ENCODE data around the gene E4F1. TPM values are rescaled to one million over a fixed set of nuclear protein-coding genes. Genes with fewer than 3 reads are reported as not detected.
A peak's percentile ranks its signal among the peaks of the same experiment; 100 is the strongest.

E4F1 gene
- total and polyA plus RNA-seq, 2 donors from 2014 or later: 13.6 to 26.0 TPM

DNA sequence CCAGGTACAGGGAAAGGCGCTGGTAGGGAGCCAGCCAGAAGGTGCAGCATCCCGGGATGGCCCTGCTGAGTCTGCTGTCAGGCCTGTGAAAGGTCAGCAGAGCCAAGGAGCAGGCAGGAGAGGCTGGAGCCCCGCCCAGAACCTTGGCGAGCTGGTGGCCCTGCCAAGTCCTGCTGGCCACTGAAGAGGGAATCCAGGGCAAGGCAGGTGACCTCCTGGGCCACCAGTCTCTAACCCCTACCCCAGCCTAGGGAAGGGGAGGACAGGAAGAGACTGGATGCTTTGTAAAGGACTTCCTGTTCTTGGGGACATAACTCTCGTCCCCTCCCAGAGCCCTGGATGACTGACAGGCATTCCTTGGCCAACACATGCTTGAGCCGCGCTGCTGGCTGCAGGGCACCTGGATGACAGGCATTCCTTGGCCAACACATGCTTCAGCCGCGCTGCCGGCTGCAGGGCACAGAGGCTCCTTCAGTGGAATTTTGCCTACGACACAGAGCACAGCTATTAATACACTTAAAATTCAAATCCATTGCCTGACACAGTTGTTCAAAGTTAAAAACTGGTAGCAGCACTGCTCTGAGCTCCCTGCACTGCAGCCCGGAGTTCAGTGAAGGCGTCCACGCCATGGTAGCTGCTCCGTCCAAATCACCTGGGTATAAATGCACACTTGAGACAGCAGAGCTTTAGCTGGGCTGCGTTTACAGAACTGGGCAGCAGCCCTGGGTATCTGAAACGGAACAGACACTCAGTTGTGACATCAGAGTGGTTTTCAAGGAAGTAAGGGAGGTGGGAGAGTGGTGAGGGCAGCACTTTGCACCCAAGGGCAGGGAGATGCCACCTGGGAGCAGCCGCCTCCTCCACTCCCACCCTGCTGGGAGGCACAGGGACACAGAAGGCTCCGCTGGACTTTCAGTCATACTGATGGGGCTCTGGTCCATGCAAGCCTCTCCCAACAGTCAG, 10.7 kb upstream of the E4F1 start:
- TF ChIP-seq, protein P1, sequence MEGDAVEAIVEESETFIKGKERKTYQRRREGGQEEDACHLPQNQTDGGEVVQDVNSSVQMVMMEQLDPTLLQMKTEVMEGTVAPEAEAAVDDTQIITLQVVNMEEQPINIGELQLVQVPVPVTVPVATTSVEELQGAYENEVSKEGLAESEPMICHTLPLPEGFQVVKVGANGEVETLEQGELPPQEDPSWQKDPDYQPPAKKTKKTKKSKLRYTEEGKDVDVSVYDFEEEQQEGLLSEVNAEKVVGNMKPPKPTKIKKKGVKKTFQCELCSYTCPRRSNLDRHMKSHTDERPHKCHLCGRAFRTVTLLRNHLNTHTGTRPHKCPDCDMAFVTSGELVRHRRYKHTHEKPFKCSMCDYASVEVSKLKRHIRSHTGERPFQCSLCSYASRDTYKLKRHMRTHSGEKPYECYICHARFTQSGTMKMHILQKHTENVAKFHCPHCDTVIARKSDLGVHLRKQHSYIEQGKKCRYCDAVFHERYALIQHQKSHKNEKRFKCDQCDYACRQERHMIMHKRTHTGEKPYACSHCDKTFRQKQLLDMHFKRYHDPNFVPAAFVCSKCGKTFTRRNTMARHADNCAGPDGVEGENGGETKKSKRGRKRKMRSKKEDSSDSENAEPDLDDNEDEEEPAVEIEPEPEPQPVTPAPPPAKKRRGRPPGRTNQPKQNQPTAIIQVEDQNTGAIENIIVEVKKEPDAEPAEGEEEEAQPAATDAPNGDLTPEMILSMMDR (IDR thresholded peaks at IDR 0.05; ENCODE audit: borderline replicate concordance, extremely low read depth, insufficient read depth): no peak
- no peaks in the 10 kb centered on the region for H3K27me3 ChIP-seq (ENCODE audit: control insufficient read depth, insufficient read depth, low read length)
- H3K36me3 ChIP-seq (ENCODE audit: control insufficient read depth in 2 of 3, insufficient read depth in 3 of 3, low read length in 3 of 3): peaks cover 0 to 4% (median 0%) of the 10 kb centered on the region in 3 donors
- DNase-seq (peak in 1 of 5 donors; percentile 80), FAIRE-seq (no peak)
- H3K27ac ChIP-seq (ENCODE audit: low read depth in 2 of 2, low read length in 2 of 2): peak overlapping the region; percentile 10 to 48
- H3K4me1 ChIP-seq (ENCODE audit: control insufficient read depth in 2 of 3, insufficient read depth in 2 of 3, low read depth in 1 of 3, low read length in 3 of 3): peaks cover 0 to 25% (median 15%) of the 10 kb centered on the region in 3 donors
- intact Hi-C loops (cut with DNase I): no loop called here
- H3K9me3 ChIP-seq (ENCODE audit: control insufficient read depth in 2 of 3, insufficient read depth in 1 of 3, low read length in 3 of 3): no peaks in the 10 kb centered on the region
- H3K9ac ChIP-seq (ENCODE audit: low read length in 3 of 3): peak overlapping the region in 2 of 3 donors; percentile 5 to 44
- peak overlapping the region in 1 of 3 donors; percentile 73 for H3K4me3 ChIP-seq (ENCODE audit: low read length in 3 of 3)

DNA sequence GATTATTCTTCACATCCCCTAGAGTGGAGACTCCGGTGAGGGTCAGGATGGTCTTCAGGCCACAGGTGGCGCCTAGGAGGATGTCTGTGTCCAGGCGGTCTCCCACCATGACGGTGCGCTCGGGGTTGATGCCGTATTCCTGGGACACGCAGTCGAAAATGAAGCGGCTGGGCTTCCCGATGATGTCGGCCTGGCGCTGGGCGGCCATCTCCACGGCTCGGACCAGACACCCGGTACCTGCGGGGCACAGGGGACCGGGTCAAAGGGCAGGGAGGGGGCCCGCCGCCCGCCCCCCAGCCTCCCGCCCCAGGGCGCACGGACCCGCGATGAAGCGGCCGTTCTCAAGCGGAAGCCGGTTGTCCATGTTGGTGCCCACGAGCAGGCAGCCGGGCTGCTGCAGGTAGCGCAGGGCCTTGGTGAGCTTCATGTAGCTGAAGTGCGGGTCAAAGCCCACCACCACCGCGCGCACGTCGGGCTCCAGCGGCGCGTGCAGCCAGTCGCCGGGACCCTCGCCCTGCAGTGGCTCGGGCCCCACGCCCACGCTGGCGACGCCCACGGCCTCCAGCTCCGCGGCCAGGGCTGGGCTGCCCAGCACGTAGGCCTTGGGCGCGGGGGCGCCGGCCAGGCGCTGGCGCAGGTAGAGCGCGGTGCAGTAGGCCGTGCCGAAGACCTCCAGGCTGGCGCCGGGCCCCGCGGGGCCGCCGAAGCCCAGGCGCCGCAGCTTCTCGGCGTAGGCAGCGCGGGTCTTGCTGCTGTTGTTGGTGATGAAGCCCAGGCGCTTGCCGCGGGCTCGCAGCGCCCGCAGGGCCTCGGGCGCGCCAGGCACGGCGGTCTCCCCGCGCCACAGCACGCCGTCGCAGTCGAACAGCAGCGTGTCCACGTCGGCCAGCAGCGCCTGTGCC, 9.3 kb upstream of the E4F1 start:
- FAIRE-seq: no peak
- TF ChIP-seq, protein P1 (IDR thresholded peaks at IDR 0.05; ENCODE audit: borderline replicate concordance, extremely low read depth, insufficient read depth): no peak
- intact Hi-C loops (cut with DNase I): no loop called here
- H3K27ac ChIP-seq (ENCODE audit: low read depth in 2 of 2, low read length in 2 of 2): peak overlapping the region in 1 of 2 donors; percentile 57
- no peaks in the 10 kb centered on the region for H3K27me3 ChIP-seq (ENCODE audit: control insufficient read depth, insufficient read depth, low read length)
- DNase-seq: peak in 2 of 5 donors; percentile 70 to 81
- peaks cover 0 to 25% (median 15%) of the 10 kb centered on the region in 3 donors for H3K4me1 ChIP-seq (ENCODE audit: control insufficient read depth in 2 of 3, insufficient read depth in 2 of 3, low read depth in 1 of 3, low read length in 3 of 3)
- peaks cover 0 to 1% (median 0%) of the 10 kb centered on the region in 3 donors for H3K36me3 ChIP-seq (ENCODE audit: control insufficient read depth in 2 of 3, insufficient read depth in 3 of 3, low read length in 3 of 3)
- H3K9me3 ChIP-seq (ENCODE audit: control insufficient read depth in 2 of 3, insufficient read depth in 1 of 3, low read length in 3 of 3): no peaks in the 10 kb centered on the region
- peak overlapping the region in 2 of 3 donors; percentile 46 to 73 for H3K9ac ChIP-seq (ENCODE audit: low read length in 3 of 3)
- peak overlapping the region; percentile 38 to 73 (median 65) for H3K4me3 ChIP-seq (ENCODE audit: low read length in 3 of 3)

DNA sequence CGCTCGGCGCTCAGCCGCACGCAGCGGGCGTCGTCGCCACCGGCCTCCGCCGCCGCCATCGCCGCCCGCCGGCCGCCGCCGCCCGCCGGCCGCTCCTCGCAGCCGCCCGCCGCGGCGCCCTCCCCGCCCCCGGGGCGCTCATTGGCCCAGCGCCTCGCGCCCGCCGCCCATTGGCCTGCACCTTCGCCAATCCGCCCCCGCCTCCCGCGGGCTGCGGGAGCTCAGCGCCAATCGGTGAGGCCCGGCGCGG, 8.7 kb upstream of the E4F1 start, which contains the start of gene PGP:
TSS of gene PGP (minus strand) at position 122 of the 250 bp plus-strand sequence. CDS start at position 59, 63 bp downstream.
- Histone ChIP-seq H3K4me3 (ENCODE audit: low read length in 3 of 3) (peak within 1 kb of the TSS; percentile 65 to 85 (median 79)), H3K27ac (ENCODE audit: low read depth in 2 of 2, low read length in 2 of 2) (peak within 1 kb of the TSS; percentile 77 to 88), H3K36me3 (ENCODE audit: control insufficient read depth in 2 of 3, insufficient read depth in 3 of 3, low read length in 3 of 3) (no peaks in the 10 kb centered on the region), H3K27me3 (ENCODE audit: control insufficient read depth, insufficient read depth, low read length) (no peaks in the 10 kb centered on the region), H3K9me3 (ENCODE audit: control insufficient read depth in 2 of 3, insufficient read depth in 1 of 3, low read length in 3 of 3) (no peaks in the 10 kb centered on the region), H3K9ac (ENCODE audit: low read length in 3 of 3) (peak within 1 kb of the TSS; percentile 73 to 75 (median 73)), H3K4me1 (ENCODE audit: control insufficient read depth in 2 of 3, insufficient read depth in 2 of 3, low read depth in 1 of 3, low read length in 3 of 3) (peaks cover 0 to 25% (median 15%) of the 10 kb centered on the region in 3 donors)
- DNase-seq (no peak), FAIRE-seq (no peak)
- TF ChIP-seq, protein P1 (IDR thresholded peaks at IDR 0.05; ENCODE audit: borderline replicate concordance, extremely low read depth, insufficient read depth): no peak
- intact Hi-C loops (cut with DNase I): no loop called here

All from kidney (tissue), 14 donors.